Large intestine (tissue), 3 donors: Measurements from ENCODE around the gene IGF2BP2. TPM values are rescaled to one million over a fixed set of nuclear protein-coding genes. Genes with fewer than 3 reads are reported as not detected.

Experiments
- DNase-seq, 2 donors: peaks; one replicate each; pipeline versions ENCODE4 v3.0.0 to v3.0.0-alpha.2; 2013
- H3K27ac ChIP-seq: one replicate; pipeline ENCODE4 v1.5.1; 2013; ENCODE audit warnings: low read length
- H3K27me3 ChIP-seq: 2 replicates; pipeline ENCODE4 v1.6.1; 2013; ENCODE audit warnings: low read length; ENCODE audit not compliant: control insufficient read depth, insufficient read depth
- H3K36me3 ChIP-seq: 2 replicates; pipeline ENCODE4 v1.6.1; 2013; ENCODE audit warnings: low read length; ENCODE audit not compliant: control insufficient read depth, insufficient read depth
- H3K4me1 ChIP-seq: one replicate; pipeline ENCODE4 v1.6.1; 2013; ENCODE audit warnings: low read length; ENCODE audit not compliant: control insufficient read depth, insufficient read depth
- H3K4me3 ChIP-seq: one replicate; pipeline ENCODE4 v1.5.1; 2013; ENCODE audit warnings: low read length
- H3K9me3 ChIP-seq: one replicate; pipeline ENCODE4 v1.6.1; 2013; ENCODE audit warnings: mild to moderate bottlenecking, low read depth, low read length, moderate library complexity; ENCODE audit not compliant: control insufficient read depth
- WGBS: methylation state at CpG from one replicate; pipeline ENCODE4 v1.1.5; 2013; ENCODE audit warnings: low lambda C conversion rate; ENCODE audit not compliant: insufficient coverage; 5-methylcytosine and 5-hydroxymethylcytosine counted together
- polyA plus RNA-seq: library from polyadenylated mRNA; unstranded; fragments of 120-200 nt; gene quantifications from one replicate; pipeline ENCODE4 v1.2.1, GENCODE V29; 2013

IGF2BP2 gene
- polyA plus RNA-seq, 1 donor: 87.7 TPM

DNA sequence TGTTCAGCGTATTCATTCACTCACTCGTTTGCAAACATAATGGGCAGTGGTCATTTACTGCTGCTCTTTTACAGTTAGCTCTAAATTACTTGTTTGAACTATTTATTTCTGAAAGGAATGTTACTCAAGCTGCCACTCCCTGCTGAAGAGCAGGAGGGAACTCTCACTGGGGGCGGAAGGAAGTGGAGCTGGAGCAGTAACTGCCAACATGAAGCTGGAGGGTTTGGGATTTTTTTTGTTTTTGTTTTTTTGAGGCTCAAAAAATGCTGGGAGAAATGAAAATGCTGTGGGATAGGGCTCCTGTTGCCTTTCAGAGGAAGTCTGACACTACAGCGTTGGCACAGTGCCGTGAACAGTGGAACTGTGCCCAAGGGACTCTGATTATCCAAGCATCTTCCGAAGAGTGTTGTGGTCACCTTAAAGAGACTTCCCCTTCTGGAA lies 194.6 kb downstream of the IGF2BP2 start:
- Histone ChIP-seq H3K4me3 (no peak overlapping the region), H3K27me3 (no peaks in the 10 kb centered on the region), H3K36me3 (peaks cover 23% of the 10 kb centered on the region), H3K27ac (peak overlapping the region; percentile 30), H3K9me3 (no peaks in the 10 kb centered on the region), H3K4me1 (peaks cover 17% of the 10 kb centered on the region)
- no CpG with 5 or more reads among the region's 6 CpGs for WGBS
- DNase-seq: peak; percentile 40 to 71

- H3K27me3 ChIP-seq: no peaks in the 10 kb centered on the region
These were observed 195.2 kb downstream of the IGF2BP2 start for GRCh38 chr3:185629554-185630181.

GRCh38 chr3:185625784-185626183 lies 199.1 kb downstream of the IGF2BP2 start:
- WGBS: 40% methylated on average over 1 of the region's 1 CpG
- Histone ChIP-seq H3K9me3 (no peaks in the 10 kb centered on the region), H3K27me3 (no peaks in the 10 kb centered on the region), H3K27ac (no peak overlapping the region), H3K36me3 (peaks cover 43% of the 10 kb centered on the region), H3K4me1 (peaks cover 17% of the 10 kb centered on the region), H3K4me3 (no peak overlapping the region)
- DNase-seq: no peak

More at GRCh38 chr3:185629554-185630181, 195.2 kb downstream of the IGF2BP2 start:
- H3K9me3 ChIP-seq: no peaks in the 10 kb centered on the region
- no peak overlapping the region for H3K4me3 ChIP-seq
- peaks cover 24% of the 10 kb centered on the region for H3K36me3 ChIP-seq
- DNase-seq: no peak
- H3K27ac ChIP-seq: peak overlapping the region; percentile 30
- peaks cover 17% of the 10 kb centered on the region for H3K4me1 ChIP-seq
- no CpG with 5 or more reads among the region's 4 CpGs for WGBS

DNA sequence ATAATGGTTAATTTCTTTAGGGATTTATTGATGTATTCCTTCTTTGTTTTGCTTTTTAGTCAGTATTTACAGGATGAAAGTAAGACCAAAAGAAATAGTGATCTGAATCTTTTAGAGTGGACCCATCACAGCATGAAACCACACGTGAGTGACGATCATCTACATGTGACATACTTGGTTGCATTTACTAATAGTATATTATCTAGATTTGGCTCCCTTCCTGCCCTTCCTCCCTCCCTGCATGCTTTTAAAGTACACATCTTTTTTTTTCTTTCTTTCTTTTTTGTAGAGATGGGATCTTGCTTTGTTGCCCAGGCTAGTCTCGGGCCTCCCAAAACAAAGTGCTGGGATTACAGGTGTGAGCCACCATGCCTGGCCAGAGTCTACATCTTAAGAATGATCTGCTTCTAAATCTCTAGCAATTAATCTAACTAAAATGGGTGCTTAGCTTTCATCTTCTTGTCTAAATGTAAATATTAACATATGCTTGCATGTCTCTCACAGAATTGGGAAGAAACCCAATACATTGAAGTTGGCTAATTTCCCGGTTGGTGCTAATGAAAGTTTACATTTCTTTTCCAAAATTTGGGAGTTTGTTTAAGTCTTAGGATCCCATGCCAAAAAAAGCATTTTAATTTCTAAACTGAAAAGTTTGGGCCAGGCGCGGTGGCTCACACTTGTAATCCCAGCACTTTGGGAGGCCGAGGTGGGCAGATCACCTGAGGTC lies 200.7 kb downstream of the IGF2BP2 start:
- 90% methylated on average over 2 of the region's 7 CpGs for WGBS
- no peak overlapping the region for H3K27ac ChIP-seq

GRCh38 chr3:185613016-185613415 lies 211.8 kb downstream of the IGF2BP2 start:
- no peak overlapping the region for H3K27ac ChIP-seq
- H3K4me1 ChIP-seq: no peaks in the 10 kb centered on the region
- no peak for DNase-seq
- H3K36me3 ChIP-seq: peaks cover 68% of the 10 kb centered on the region
- H3K4me3 ChIP-seq: no peak overlapping the region
- H3K9me3 ChIP-seq: no peaks in the 10 kb centered on the region
- no peaks in the 10 kb centered on the region for H3K27me3 ChIP-seq
- 74% methylated on average over 3 of the region's 6 CpGs for WGBS

More for the DNA sequence above, 200.7 kb downstream of the IGF2BP2 start:
- Histone ChIP-seq H3K27me3 (no peaks in the 10 kb centered on the region), H3K4me3 (no peak overlapping the region), H3K4me1 (peaks cover 3% of the 10 kb centered on the region), H3K9me3 (no peaks in the 10 kb centered on the region), H3K36me3 (peaks cover 55% of the 10 kb centered on the region)
- no peak for DNase-seq

- no peak for DNase-seq
- WGBS: no CpG with 5 or more reads among the region's 4 CpGs
- peaks cover 51% of the 10 kb centered on the region for H3K36me3 ChIP-seq
These were observed 218.6 kb downstream of the IGF2BP2 start for GRCh38 chr3:185606196-185606595.

DNA sequence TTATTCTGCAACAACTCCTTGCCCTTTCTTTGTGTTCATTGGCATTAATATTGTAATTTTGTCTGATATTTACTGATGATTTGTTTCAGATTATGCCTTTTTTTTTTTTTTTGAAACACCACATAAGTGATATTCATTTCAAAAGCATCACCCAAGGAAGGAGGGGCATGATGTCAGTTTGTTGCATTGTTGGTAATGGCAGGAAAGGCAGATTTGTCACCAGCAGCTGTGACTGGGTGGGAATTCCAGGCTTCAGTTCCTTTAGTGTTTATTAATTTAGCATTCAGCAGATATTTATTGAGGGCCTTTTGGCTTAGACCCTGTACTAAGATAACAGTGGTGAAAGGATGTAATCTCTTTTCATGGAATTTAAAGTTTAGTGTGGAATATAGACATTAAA lies 219.3 kb downstream of the IGF2BP2 start:
- Histone ChIP-seq H3K9me3 (no peaks in the 10 kb centered on the region), H3K4me1 (no peaks in the 10 kb centered on the region), H3K27ac (no peak overlapping the region), H3K27me3 (no peaks in the 10 kb centered on the region), H3K36me3 (peaks cover 51% of the 10 kb centered on the region), H3K4me3 (no peak overlapping the region)
- no peak for DNase-seq

More at GRCh38 chr3:185606196-185606595, 218.6 kb downstream of the IGF2BP2 start:
- no peaks in the 10 kb centered on the region for H3K27me3 ChIP-seq
- no peaks in the 10 kb centered on the region for H3K4me1 ChIP-seq
- H3K27ac ChIP-seq: no peak overlapping the region
- no peak overlapping the region for H3K4me3 ChIP-seq
- no peaks in the 10 kb centered on the region for H3K9me3 ChIP-seq

- DNase-seq: no peak
- Histone ChIP-seq H3K9me3 (no peaks in the 10 kb centered on the region), H3K36me3 (peaks cover 26% of the 10 kb centered on the region), H3K4me3 (no peak overlapping the region), H3K27me3 (no peaks in the 10 kb centered on the region), H3K27ac (no peak overlapping the region), H3K4me1 (no peaks in the 10 kb centered on the region)
- 100% methylated on average over 1 of the region's 4 CpGs for WGBS
These were observed 229.3 kb downstream of the IGF2BP2 start for GRCh38 chr3:185595526-185595925.

DNA sequence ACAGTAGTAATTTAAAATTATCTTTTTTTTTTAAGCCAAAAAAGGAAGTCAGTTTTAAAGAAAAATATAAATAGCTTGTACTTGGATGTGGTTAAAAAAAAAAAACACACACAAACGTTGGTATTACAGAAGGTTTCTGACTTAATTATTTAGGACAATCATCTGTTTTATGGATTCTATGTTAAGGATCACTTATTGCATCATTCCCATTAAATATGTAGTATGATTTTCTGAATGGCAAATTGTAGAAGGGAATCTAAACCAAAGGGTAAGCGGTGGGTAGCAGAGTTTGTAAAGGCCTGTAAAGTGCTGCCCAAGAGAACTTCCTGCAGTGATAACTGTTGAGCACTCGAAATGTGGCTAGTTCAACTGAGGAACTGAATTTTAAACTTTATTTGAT lies 230.8 kb downstream of the IGF2BP2 start:
- no peaks in the 10 kb centered on the region for H3K27me3 ChIP-seq
- H3K9me3 ChIP-seq: no peaks in the 10 kb centered on the region
- no peak overlapping the region for H3K4me3 ChIP-seq
- no peaks in the 10 kb centered on the region for H3K4me1 ChIP-seq
- H3K36me3 ChIP-seq: peaks cover 24% of the 10 kb centered on the region
- DNase-seq: no peak
- no peak overlapping the region for H3K27ac ChIP-seq
- no CpG with 5 or more reads among the region's 3 CpGs for WGBS
